Psoas muscle (tissue), 8 donors: ENCODE measurements around the gene ZBTB24. TPM values are rescaled to one million over a fixed set of nuclear protein-coding genes. Genes with fewer than 3 reads are reported as not detected.

ENCODE experiments used
- ATAC-seq, 4 donors: fragments of 200-7000 bp; cut with Tn5 transposase; one replicate each; pipeline ENCODE4 v1.9.1; 2020; ENCODE audit warnings: moderate library complexity in 3 of 4, mild to moderate bottlenecking in 2 of 4
- DNase-seq, 2 donors: peaks; one replicate each; pipeline ENCODE4 v3.0.0-alpha.2; 2020
- H3K27ac ChIP-seq: fragments of 200-600 bp; one replicate; pipeline ENCODE4 v1.8.0; 2022
- H3K27me3 ChIP-seq, 3 donors: fragments of 200-600 bp in 1 of 3; one replicate each; pipeline versions ENCODE4 v1.6.1 to v1.8.0; 2013 to 2022; ENCODE audit warnings: low read length in 2 of 3, mild to moderate bottlenecking in 2 of 3, moderate library complexity in 1 of 3; ENCODE audit not compliant: insufficient read depth in 3 of 3
- H3K36me3 ChIP-seq, 2 donors: fragments of 200-600 bp in 1 of 2; one replicate each; pipeline versions ENCODE4 v1.6.1 to v1.8.0; 2013 to 2022; ENCODE audit warnings: low read depth in 1 of 2, mild to moderate bottlenecking in 1 of 2, moderate library complexity in 1 of 2; ENCODE audit not compliant: insufficient read depth in 1 of 2
- H3K4me1 ChIP-seq: fragments of 200-600 bp; one replicate; pipeline ENCODE4 v1.8.0; 2022
- H3K4me3 ChIP-seq: fragments of 200-600 bp; one replicate; pipeline ENCODE4 v1.8.0; 2022; ENCODE audit warnings: mild to moderate bottlenecking
- H3K9me3 ChIP-seq: fragments of 200-600 bp; one replicate; pipeline ENCODE4 v1.8.0; 2022
- CTCF ChIP-seq: fragments of 200-600 bp; IDR thresholded peaks from one replicate; pipeline ENCODE4 v1.8.0; 2022; ENCODE audit warnings: antibody characterized with exemption
- WGBS, 3 donors: extraction: QIAGEN DNeasy Blood & Tissue Kit; methylation state at CpG; one replicate each; pipeline versions ENCODE4 v1.1.6 to v1.1.7; 2013; 5-methylcytosine and 5-hydroxymethylcytosine counted together
- intact Hi-C, 2 donors: fragments of 100-400 bp; cut with DNase I; formaldehyde crosslinking; loops; one replicate each; pipeline versions ENCODE4 v1.11.0 to v1.14.2; 2022
- polyA plus RNA-seq, 3 donors: library from polyadenylated mRNA; stranded (reverse); fragments of 200-250 nt; gene quantifications; one replicate each; pipeline ENCODE4 v1.2.3, GENCODE V29; 2013
- total RNA-seq, 4 donors: library from RNA; stranded (reverse); fragmentation: NEBNext Ultra II Directional in 2 of 4; extraction: Animal tissue kit (Norgen Biotek cat#: 25700) in 2 of 4; gene quantifications; one replicate each; pipeline versions ENCODE4 v1.2.1 to v1.2.4, GENCODE V29; 2021 to 2023
- donor health status: healthy with polysubstance abuse.
- donor health status: DM: no; HTN: no; CAD: no; lungs with moderate emphysema.
- donor health status: Bipolar disorder and iron deficiency.
- donor health status: healthy.
- donor health status: DM: yes; HTN: yes; CAD: no.
- donor health status: DM: no; HTN: no; CAD: no.
- donor health status: DM: no; HTN: no; CAD: no.
- donor health status: DM: yes; HTN: yes; CAD: no.

The ZBTB24 gene
- total and polyA plus RNA-seq, 7 donors, result 2.3 to 5.8 (median 5.3) TPM

GRCh38 chr6:109483735-109484057 lies 677 bp upstream of the ZBTB24 start:
- peaks cover 35% of the 10 kb centered on the region for H3K4me1 ChIP-seq
- peaks cover 5 to 26% of the 10 kb centered on the region in 2 donors for H3K36me3 ChIP-seq
- WGBS, 3 donors, result 1% methylated on average over 6 of the region's 6 CpGs
- intact Hi-C loops, result loop anchor here in 1 of 2 donors (2.0 kb wide), 1 partner anchor 43 kb away; the partner anchor contains the start of genes PPIL6 and SMPD2
- no peak for DNase-seq
- no peaks in the 10 kb centered on the region for H3K9me3 ChIP-seq
- H3K27me3 ChIP-seq, result no peaks in the 10 kb centered on the region
- ATAC-seq, result no peak
- H3K4me3 ChIP-seq, result peak overlapping the region; percentile 96
- TF ChIP-seq CTCF, result no peak
- H3K27ac ChIP-seq, result peak overlapping the region; percentile 60

- TF ChIP-seq CTCF, result no peak
- peak overlapping the region; percentile 96 for H3K4me3 ChIP-seq
- DNase-seq (no peak), ATAC-seq (no peak)
- 93 to 95% (median 93%) methylated on average over 7 of the region's 7 CpGs for WGBS, 3 donors
- H3K27ac ChIP-seq, result no peak overlapping the region
- H3K4me1 ChIP-seq, result peaks cover 38% of the 10 kb centered on the region
- intact Hi-C loops, result no loop called here
- no peaks in the 10 kb centered on the region for H3K9me3 ChIP-seq
- peaks cover 8 to 45% of the 10 kb centered on the region in 2 donors for H3K36me3 ChIP-seq
- no peaks in the 10 kb centered on the region for H3K27me3 ChIP-seq
Observed at GRCh38 chr6:109480993-109481480, 2.0 kb downstream of the ZBTB24 start.

- no peaks in the 10 kb centered on the region for H3K9me3 ChIP-seq
- intact Hi-C loops, result no loop called here
- peak overlapping the region; percentile 96 for H3K4me3 ChIP-seq
- no peaks in the 10 kb centered on the region for H3K27me3 ChIP-seq
- peaks cover 8 to 65% of the 10 kb centered on the region in 2 donors for H3K36me3 ChIP-seq
- peaks cover 38% of the 10 kb centered on the region for H3K4me1 ChIP-seq
- ATAC-seq (no peak), DNase-seq (no peak)
- 79 to 87% (median 84%) methylated on average over 5 of the region's 5 CpGs for WGBS, 3 donors
- H3K27ac ChIP-seq, result no peak overlapping the region
- TF ChIP-seq CTCF, result no peak
Observed at GRCh38 chr6:109478841-109479624, 4.0 kb downstream of the ZBTB24 start.

- WGBS, 3 donors, result 79 to 93% (median 88%) methylated on average over 9 of the region's 9 CpGs
- Histone ChIP-seq H3K4me3 (no peak overlapping the region), H3K4me1 (peaks cover 38% of the 10 kb centered on the region), H3K27ac (no peak overlapping the region), H3K27me3 (no peaks in the 10 kb centered on the region), H3K36me3 (peaks cover 10 to 72% of the 10 kb centered on the region in 2 donors), H3K9me3 (no peaks in the 10 kb centered on the region)
- ATAC-seq (no peak), DNase-seq (no peak)
- TF ChIP-seq CTCF, result no peak
- intact Hi-C loops, result no loop called here
Observed at GRCh38 chr6:109478222-109478805, 4.7 kb downstream of the ZBTB24 start.
